Motor neuron (in vitro differentiated cells): Measurements from ENCODE around the gene INPP5B. TPM values are rescaled to one million over a fixed set of nuclear protein-coding genes. Genes with fewer than 3 reads are reported as not detected.
"Not testable (repeated sequence)": the region's sequence is repeated elsewhere in the genome, so short reads cannot be mapped to it uniquely, and the experiment has no call there.

Experiments used
- ATAC-seq, 8 experiments: fragments of 200-7000 bp; cut with Tn5 transposase; replicated peaks in 6 of 8; 2 replicates each; pipeline ENCODE4 v1.8.0; 2021; ENCODE audit warnings: mild to moderate bottlenecking in 8 of 8, moderate library complexity in 8 of 8
- H3K27ac ChIP-seq, 2 donors: fragments of 250-450 bp; sonication (Bioruptor Pico); 2 replicates each; pipeline ENCODE4 v1.9.0; 2021; ENCODE audit warnings: antibody characterized with exemption in 2 of 2, mild to moderate bottlenecking in 2 of 2, moderate library complexity in 1 of 2
- H3K4me1 ChIP-seq, 2 donors: fragments of 250-450 bp; sonication (Bioruptor Pico); replicated peaks in 1 of 2; 2 replicates each; pipeline ENCODE4 v1.6.1; 2021; ENCODE audit warnings: antibody characterized with exemption in 2 of 2, mild to moderate bottlenecking in 2 of 2, moderate library complexity in 1 of 2
- H3K4me3 ChIP-seq, 5 donors: fragments of 250-450 bp; sonication (Bioruptor Pico); 2 replicates each; pipeline ENCODE4 v1.9.0; 2021; ENCODE audit warnings: antibody characterized with exemption in 5 of 5, mild to moderate bottlenecking in 5 of 5, moderate library complexity in 4 of 5
- WGBS, 10 experiments: fragments of 450-650 bp; shearing (Covaris generic); methylation state at CpG; one replicate each; pipeline ENCODE4 v1.0.0; 2022; 5-methylcytosine and 5-hydroxymethylcytosine counted together
- in situ Hi-C, 9 experiments: fragments of 400-800 bp; cut with MboI; loops; one replicate each; pipeline ENCODE4 v1.15.0; 2021; ENCODE audit warnings: low sequenced_read_pairs in 9 of 9, low pct_unique_long_range_greater_than_20kb in 2 of 9; ENCODE audit not compliant: unreplicated experiment in 9 of 9
- total RNA-seq, 8 experiments: library from RNA; unstranded; fragments of 300-600 nt; gene quantifications; 2 replicates each; pipeline versions ENCODE4 v1.2.3 to v1.2.4, GENCODE V29; 2022

The INPP5B gene
- total RNA-seq, 8 experiments from 2014 or later: 14.9 to 24.1 (median 20.6) TPM

- ATAC-seq: no peak
- no peak overlapping the region for H3K27ac ChIP-seq
- H3K4me1 ChIP-seq: no peaks in the 10 kb centered on the region
- in situ Hi-C loops: no loop called here
- WGBS, 10 experiments: 80 to 100% (median 94%) methylated on average over 1 to 6 of the region's 6 CpGs; no CpG with 5 or more reads in 1 of the 10 experiments
- H3K4me3 ChIP-seq: no peak overlapping the region
Observed at GRCh38 chr1:37901893-37902225, 45.0 kb downstream of the INPP5B start.

- ATAC-seq: no peak
- no peak overlapping the region for H3K27ac ChIP-seq
- WGBS, 10 experiments: 40 to 100% (median 97%) methylated on average over 1 to 8 of the region's 8 CpGs; no CpG with 5 or more reads in 1 of the 10 experiments
- in situ Hi-C loops: no loop called here
- no peaks in the 10 kb centered on the region for H3K4me1 ChIP-seq
- no peak overlapping the region for H3K4me3 ChIP-seq
Observed at GRCh38 chr1:37901191-37901892, 45.5 kb downstream of the INPP5B start.

DNA sequence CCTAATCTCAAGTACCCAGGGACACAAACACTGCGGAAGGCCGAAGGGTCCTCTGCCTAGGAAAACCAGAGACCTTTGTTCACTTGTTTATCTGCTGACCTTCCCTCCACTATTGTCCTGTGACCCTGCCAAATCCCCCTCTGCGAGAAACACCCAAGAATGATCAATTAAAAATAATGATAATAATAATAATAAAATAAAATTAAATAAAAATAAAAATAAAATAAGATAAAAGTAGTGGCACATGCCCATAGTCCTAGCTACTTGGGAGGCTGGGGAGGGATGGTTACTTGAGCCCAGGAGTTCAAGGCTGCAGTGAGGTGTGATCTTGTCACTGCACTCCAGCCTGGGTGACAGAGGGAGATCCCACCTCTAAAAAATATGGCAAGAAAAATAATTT is 49.3 kb downstream of the INPP5B start:
- 100% methylated on average over 1 of the region's 3 CpGs; no CpG with 5 or more reads in 7 of the 10 experiments for WGBS, 10 experiments
- H3K4me1 ChIP-seq, ATAC-seq, in situ Hi-C loops, H3K4me3 ChIP-seq, H3K27ac ChIP-seq: not testable (repeated sequence)

DNA sequence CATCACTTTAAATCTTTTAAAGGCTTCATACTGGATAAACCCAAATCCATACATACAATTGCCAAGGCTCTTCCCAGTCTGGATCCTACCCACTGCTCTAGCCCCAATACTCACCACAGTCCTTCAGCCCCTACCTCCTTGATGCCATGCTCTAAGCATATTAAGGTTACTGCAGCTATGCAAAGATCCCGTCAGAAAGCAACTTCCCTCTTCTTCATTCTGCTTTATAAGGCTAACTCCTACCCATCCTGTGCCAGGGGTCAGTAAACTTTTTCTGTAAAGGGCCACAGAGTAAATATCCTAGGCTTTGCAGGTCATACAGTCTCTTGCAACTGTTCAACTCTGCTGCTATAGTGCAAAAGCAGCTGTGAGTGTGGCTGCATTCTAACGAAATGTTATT is 53.2 kb downstream of the INPP5B start:
- no peaks in the 10 kb centered on the region for H3K4me1 ChIP-seq
- 40 to 100% (median 93%) methylated on average over 1 to 2 of the region's 2 CpGs; no CpG with 5 or more reads in 4 of the 10 experiments for WGBS, 10 experiments
- ATAC-seq: no peak
- no peak overlapping the region for H3K27ac ChIP-seq
- in situ Hi-C loops: no loop called here
- no peak overlapping the region for H3K4me3 ChIP-seq

DNA sequence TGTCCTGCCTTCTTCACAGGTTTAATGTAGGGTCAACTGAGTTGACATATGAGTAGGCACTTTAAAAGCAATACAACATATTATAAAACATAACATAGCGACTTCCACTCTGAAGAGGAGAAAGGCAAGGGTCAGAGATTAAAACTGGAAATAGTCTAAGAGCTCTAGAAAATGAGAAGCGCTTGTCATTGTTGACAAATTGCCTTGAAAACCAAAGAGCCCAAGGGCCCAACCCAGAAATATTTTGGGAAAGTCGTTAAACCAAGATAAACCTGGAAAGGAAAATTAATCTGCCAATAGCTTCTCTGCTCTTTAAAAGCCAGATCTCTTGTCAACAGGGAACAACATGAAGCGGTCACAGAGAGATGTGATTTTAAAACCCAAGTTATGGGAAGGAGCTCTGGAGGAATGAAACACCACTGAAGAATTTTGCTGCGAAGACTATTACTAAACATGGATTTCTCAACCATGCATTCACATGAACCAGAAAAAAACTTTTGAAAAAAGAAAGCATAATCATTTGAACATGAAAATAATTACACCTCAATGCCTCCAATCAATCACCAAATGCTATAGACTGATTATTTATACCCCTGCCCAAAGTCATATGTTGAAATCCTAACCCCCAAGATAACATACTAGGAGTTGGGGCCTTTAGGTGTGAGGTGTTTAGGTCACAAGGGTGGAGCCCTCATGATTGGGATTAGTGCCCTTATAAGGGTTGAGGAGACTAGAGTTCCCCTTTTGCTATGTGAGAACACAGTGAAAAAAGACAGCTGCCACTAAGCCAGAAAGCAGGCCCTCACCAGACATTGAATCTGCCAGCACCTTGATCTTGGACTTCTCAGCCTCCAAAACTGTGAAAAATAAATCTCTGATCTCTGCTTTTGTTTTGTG is 54.5 kb downstream of the INPP5B start:
- ATAC-seq: no peak
- Histone ChIP-seq H3K4me3 (no peak overlapping the region), H3K27ac (no peak overlapping the region), H3K4me1 (peaks cover 0 to 3% of the 10 kb centered on the region in 2 donors)
- WGBS, 10 experiments: 80 to 100% (median 87%) methylated on average over 1 to 5 of the region's 5 CpGs
- in situ Hi-C loops: no loop called here

DNA sequence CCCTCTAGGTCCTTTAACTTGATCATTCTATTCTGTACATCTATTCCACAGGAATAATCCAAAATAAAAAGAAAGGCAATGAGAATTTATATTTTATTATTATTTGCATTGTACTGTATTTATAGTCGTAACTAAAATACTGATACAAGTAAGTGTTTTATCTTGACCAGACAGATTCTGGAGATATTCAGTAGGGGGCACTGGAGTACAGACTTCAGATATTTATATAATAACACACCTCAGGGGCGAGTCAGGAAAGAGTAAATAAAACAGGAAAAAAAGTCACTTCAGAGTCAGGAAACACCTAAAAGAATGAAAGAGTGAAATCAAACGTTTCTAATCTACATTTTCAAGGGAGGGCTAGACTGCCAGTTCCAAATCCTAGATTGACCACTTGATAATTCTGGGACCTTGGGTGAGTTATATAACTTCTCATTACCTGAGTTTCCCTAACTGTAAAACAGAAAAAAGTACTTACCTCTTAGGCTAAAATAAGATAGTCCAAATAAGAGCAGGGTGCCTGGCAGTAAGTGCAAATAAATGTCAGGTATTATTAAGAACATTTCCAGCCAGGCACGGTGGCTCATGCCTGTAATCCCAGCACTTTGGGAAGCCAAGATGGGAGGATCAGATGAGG is 56.4 kb downstream of the INPP5B start:
- no peak overlapping the region for H3K4me3 ChIP-seq
- H3K27ac ChIP-seq: no peak overlapping the region
- WGBS, 10 experiments: 10 to 81% (median 56%) methylated on average over 2 to 4 of the region's 4 CpGs
- H3K4me1 ChIP-seq: peaks cover 0 to 3% of the 10 kb centered on the region in 2 donors
- ATAC-seq: peak in 3 of 8 experiments; percentile 42 to 59 (median 54)
- in situ Hi-C loops: no loop called here

- peak in 1 of 8 experiments; percentile 82 for ATAC-seq
- Histone ChIP-seq H3K4me3 (no peak overlapping the region), H3K27ac (no peak overlapping the region), H3K4me1 (peaks cover 0 to 3% of the 10 kb centered on the region in 2 donors)
- in situ Hi-C loops: no loop called here
- 40 to 90% (median 71%) methylated on average over 1 to 6 of the region's 6 CpGs; no CpG with 5 or more reads in 1 of the 10 experiments for WGBS, 10 experiments
Observed at GRCh38 chr1:37888022-37888700, 58.7 kb downstream of the INPP5B start.

DNA sequence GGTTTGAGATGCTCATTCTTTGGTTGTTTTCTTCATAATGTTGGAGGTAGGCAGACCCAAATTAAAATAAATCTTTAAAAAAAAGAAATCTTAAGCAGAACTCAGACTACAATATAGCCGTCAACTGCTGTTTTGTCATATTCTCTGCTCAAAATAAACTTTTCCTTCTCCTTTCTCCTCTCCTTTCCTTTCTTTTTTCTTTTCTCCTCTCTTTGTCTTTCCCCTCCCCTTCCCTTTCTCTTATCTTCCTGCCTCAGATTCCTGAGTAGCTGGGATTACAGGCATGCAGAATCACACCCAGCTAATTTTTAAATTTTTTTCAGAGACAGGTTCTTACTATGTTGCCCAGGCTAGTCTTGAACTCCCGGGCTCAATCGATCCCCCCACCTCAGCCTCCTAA is 62.7 kb downstream of the INPP5B start:
- peaks cover 0 to 3% of the 10 kb centered on the region in 2 donors for H3K4me1 ChIP-seq
- no peak for ATAC-seq
- in situ Hi-C loops: no loop called here
- no peak overlapping the region for H3K4me3 ChIP-seq
- 90 to 100% (median 94%) methylated on average over 1 to 3 of the region's 3 CpGs for WGBS, 10 experiments
- H3K27ac ChIP-seq: no peak overlapping the region

DNA sequence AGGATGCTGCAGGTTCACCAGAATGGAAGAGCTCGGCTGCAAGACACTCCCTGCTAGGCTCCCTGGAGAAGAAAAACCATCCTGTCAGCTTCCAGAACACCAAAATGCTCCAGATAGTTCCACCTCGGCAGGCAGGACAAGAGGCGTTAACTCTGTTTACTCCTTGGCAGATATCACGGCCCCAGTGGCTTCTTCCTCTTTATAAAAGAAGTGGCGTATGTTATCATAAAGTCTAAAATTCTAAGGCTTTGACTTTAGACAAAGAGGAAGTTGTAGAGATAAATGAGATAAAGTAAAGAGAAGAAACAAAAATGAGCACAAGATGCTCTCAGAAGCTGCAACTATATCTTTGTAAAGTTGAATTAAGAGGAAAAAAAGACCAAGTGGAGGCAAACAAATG is 63.2 kb downstream of the INPP5B start:
- peaks cover 0 to 3% of the 10 kb centered on the region in 2 donors for H3K4me1 ChIP-seq
- H3K4me3 ChIP-seq: no peak overlapping the region
- 80 to 100% (median 94%) methylated on average over 1 to 5 of the region's 5 CpGs for WGBS, 10 experiments
- in situ Hi-C loops: no loop called here
- ATAC-seq: no peak
- no peak overlapping the region for H3K27ac ChIP-seq

- in situ Hi-C loops: no loop called here
- ATAC-seq: no peak
- Histone ChIP-seq H3K27ac (no peak overlapping the region), H3K4me1 (no peaks in the 10 kb centered on the region), H3K4me3 (no peak overlapping the region)
- WGBS, 10 experiments: 90 to 100% (median 96%) methylated on average over 1 to 4 of the region's 4 CpGs
Observed at GRCh38 chr1:37879865-37880264, 67.0 kb downstream of the INPP5B start.

DNA sequence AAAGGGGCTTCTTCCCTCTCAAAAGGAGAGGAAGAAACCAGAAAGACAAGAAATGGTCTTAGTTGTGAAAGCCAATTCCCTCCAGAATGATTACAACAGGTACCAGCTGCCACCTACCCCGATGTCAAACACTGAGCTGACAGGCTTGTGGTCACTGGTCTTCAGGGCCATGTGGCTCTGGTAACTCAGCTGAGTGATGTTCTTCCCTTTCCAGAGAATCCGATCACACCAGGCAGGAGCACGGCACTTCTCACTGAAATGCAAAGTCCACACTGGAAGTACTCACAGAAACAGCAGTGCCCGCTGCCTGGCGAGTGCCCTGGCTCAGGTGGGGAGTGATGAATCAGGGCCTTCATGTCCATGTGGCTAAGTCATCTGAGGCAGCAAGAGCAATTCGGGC is 68.8 kb downstream of the INPP5B start:
- 50 to 95% (median 92%) methylated on average over 1 to 6 of the region's 6 CpGs; no CpG with 5 or more reads in 3 of the 10 experiments for WGBS, 10 experiments
- no peak overlapping the region for H3K27ac ChIP-seq
- H3K4me1 ChIP-seq: no peaks in the 10 kb centered on the region
- in situ Hi-C loops: no loop called here
- H3K4me3 ChIP-seq: no peak overlapping the region
- ATAC-seq: no peak

DNA sequence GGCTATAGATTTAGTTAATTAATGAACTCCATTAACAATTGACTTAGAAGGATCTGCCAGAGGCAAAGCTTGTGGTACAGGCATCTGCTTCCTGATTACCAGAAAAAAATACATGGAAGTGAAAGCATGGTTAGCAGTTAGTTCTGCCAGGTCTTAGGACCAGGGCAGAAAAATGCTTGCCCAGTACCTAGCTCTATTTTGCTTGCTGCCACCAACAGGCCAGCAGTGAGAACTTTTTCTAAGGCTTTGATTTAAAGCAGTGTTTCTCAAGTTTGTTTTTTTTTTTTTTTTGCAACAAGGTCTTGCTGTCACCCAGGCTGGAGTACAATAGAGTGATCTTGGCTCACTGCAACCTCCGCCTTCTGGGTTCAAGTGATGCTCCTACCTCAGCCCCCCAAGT is 71.0 kb downstream of the INPP5B start:
- WGBS, 10 experiments: 80 to 100% (median 96%) methylated on average over 1 of the region's 1 CpG; no CpG with 5 or more reads in 4 of the 10 experiments
- ATAC-seq: peak in 1 of 8 experiments; percentile 23
- in situ Hi-C loops: no loop called here
- Histone ChIP-seq H3K27ac (no peak overlapping the region), H3K4me3 (no peak overlapping the region), H3K4me1 (no peaks in the 10 kb centered on the region)

GRCh38 chr1:37872692-37873091 is 74.2 kb downstream of the INPP5B start:
- in situ Hi-C loops: no loop called here
- ATAC-seq: no peak
- Histone ChIP-seq H3K27ac (no peak overlapping the region), H3K4me3 (no peak overlapping the region), H3K4me1 (no peaks in the 10 kb centered on the region)
- WGBS, 10 experiments: 80 to 100% (median 100%) methylated on average over 1 of the region's 1 CpG; no CpG with 5 or more reads in 5 of the 10 experiments
